ENCODE data around the gene PSMC2.
A peak's percentile ranks its signal among the peaks of the same experiment; 100 is the strongest.
"Not testable (repeated sequence)": the region's sequence is repeated elsewhere in the genome, so short reads cannot be mapped to it uniquely, and the experiment has no call there.

Gene PSMC2

DNA sequence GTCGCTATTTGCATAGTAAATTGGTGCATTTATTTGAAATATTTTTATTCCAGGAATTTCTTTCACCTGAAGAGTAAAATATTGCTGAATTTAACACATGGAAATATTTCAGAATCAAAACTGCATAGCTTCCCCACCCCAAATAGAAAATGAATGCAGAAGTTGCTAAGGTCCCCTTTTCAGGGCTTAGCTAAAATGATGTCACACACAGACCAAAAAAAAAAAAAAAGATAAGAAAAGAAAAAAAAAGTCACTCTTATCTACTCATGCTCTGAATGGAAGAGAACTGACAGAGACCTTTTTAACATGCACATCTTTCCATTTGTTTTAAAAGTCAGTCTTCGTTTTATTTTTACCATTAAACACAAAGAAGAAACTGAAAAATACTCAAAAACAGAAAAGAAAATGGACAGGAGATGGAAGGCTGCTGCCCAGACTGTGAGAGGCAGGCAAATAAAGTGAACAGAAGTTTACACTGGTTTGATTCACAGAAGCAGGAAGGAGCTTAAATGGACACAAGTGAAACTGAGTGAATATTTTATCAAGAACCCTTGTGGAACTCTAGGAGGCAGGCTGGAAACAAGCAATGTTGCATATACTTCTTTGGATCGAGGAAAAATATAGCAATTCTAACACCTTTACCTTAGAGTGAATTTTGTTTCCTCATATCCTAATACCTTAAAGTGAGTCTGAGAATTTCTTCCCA, 32.0 kb downstream of the PSMC2 start:
- peak; percentile 34 to 65 (median 61) for DNase-seq

GRCh38 chr7:103380395-103381191, 33.1 kb downstream of the PSMC2 start:
- DNase-seq, result no peak

DNA sequence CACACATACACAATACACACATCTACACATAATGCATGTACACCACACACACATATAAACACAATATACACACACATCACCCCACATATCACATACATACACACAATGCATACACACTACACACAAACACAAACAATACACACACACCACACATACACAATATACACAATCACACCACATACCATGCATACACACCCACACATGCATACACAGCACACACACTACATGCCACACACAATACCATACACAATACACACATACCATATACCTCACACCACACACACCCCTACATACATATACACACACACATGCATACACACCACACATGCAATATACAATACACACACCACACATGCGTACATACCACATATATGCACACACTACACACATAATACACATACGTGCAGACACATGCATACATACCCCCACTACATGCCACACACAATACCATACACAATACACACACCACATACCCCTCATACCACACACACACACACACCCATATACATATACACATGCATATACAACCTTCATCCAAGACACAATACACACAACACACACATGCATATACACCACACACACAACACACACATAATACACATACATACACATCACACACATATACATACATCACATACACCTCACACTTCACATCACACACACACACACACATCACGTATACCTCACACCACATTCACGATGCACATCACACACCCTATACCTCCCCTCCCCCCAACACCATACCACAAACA, 34.0 kb downstream of the PSMC2 start:
- no peak for DNase-seq

GRCh38 chr7:103382032-103382402, 34.6 kb downstream of the PSMC2 start:
- peak; percentile 12 to 46 (median 41) for DNase-seq

- peak; percentile 22 to 36 (median 33) for DNase-seq
Observed at GRCh38 chr7:103387242-103387641, 39.8 kb downstream of the PSMC2 start.

- DNase-seq, result no peak
Observed at GRCh38 chr7:103388469-103389140, 41.2 kb downstream of the PSMC2 start.

DNA sequence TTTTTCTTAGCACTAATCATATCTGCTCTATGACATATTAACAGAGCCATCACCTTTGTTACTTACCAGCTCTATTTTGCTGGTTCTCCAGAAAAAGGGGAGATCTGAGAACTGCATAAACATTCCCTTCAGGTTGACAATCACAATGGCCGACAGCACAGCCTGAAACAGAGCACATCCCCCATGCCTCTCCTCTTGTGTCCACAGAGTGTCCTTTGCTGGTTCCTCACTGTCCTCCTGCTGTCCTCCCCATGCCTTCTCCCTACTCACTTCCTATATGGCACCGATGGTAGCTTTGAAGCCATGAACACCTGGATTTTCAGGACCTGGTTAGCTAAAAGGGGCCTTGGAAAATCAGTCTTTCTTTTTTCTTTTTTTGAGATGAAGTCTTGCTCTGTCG, 41.8 kb downstream of the PSMC2 start:
- no peak for DNase-seq

- no peak for DNase-seq
Observed at GRCh38 chr7:103391150-103391549, 43.7 kb downstream of the PSMC2 start.

- DNase-seq, result no peak
Observed at GRCh38 chr7:103391976-103392375, 44.5 kb downstream of the PSMC2 start.

- no peak for DNase-seq
Observed at GRCh38 chr7:103394566-103394965, 47.1 kb downstream of the PSMC2 start.

GRCh38 chr7:103395071-103395470, 47.6 kb downstream of the PSMC2 start:
- no peak for DNase-seq

- no peak for DNase-seq
Observed at GRCh38 chr7:103396471-103396870, 49.0 kb downstream of the PSMC2 start.

GRCh38 chr7:103398483-103399127, 51.2 kb downstream of the PSMC2 start:
- no peak for DNase-seq

DNA sequence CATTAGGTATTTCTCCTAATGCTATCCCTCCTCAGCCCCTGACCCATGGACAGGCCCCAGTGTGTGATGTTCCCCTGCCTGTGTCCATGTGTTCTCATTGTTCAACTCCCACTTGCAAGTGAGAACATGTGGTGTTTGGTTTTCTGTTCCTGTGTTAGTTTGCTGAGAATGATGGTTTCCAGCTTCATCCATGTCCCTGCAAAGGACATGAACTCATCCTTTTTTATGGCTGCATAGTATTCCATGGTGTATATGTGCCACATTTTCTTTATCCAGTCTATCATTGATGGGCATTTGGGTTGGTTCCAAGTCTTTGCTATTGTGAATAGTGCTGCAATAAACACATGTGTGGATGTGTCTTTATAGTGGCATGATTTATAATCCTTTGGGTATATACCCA, 52.2 kb downstream of the PSMC2 start:
- not testable (repeated sequence) for DNase-seq

DNA sequence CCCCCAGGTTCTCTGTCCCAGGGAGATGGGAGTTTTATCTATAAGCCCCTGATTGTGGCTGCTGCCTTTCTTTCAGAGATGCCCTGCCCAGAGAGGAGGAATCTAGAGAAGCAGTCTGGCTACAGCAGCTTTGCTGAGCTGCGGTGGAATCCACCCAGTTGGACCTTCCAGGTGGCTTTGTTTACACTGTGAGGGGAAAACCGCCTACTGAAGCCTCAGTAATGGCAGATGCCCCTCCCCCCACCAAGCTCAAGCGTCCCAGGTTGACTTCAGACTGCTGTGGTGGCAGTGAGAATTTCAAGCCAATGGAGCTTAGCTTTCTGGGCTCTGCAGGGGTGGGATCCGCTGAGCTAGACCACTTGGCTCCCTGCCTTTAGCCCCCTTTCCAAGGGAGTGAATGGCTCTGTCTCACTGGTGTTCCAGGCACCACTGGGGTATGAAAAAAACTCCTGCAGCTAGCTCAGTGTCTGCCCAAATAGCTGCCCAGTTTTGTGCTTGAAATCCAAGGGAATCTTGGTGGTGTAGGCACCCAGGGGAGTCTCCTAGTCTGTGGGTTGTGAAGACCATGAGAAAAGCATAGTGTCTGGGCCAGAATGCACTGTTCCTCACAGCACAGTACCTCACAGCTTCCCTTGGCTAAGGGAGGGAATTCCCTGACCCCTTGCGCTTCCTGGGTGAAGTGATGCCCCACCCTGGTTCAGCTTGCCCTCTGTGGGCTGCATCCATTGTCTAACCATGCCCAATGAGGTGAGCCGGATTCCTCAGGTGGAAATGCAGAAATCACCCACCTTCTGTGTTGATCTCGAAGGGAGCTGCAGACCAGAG, 58.6 kb downstream of the PSMC2 start:
- DNase-seq, result not testable (repeated sequence)

DNA sequence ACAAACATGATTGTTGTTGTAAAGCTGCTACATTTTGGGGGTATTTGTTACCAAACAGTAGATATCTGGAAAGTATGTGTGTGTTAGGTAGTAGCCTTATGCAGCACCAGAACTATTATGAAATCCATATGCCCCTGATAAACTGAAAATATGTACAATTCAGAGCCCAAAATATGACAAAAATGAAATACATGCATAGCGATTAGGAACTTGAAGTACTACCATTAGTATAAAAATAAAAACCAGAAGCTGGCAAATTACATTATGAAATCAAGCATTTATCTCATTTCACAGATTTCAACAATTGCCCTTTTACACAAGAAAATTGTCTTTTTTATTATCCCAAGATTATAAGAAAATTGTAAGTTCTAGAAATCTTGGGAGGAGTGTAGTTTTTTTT, 64.7 kb downstream of the PSMC2 start:
- no peak for DNase-seq

GRCh38 chr7:103413407-103413806, 66.0 kb downstream of the PSMC2 start:
- no peak for DNase-seq

GRCh38 chr7:103418241-103418640, 70.8 kb downstream of the PSMC2 start:
- DNase-seq, result peak in 2 of 3 donors; percentile 29 to 44

Data from suppressor macrophage treated with lipopolysaccharide for 1 hour (primary cell).